Measurements from ENCODE around the gene SPON1. TPM values are rescaled to one million over a fixed set of nuclear protein-coding genes. Genes with fewer than 3 reads are reported as not detected.

Gene SPON1
- total RNA-seq, 1 experiment from 2014 or later, result 0.20 TPM

DNA sequence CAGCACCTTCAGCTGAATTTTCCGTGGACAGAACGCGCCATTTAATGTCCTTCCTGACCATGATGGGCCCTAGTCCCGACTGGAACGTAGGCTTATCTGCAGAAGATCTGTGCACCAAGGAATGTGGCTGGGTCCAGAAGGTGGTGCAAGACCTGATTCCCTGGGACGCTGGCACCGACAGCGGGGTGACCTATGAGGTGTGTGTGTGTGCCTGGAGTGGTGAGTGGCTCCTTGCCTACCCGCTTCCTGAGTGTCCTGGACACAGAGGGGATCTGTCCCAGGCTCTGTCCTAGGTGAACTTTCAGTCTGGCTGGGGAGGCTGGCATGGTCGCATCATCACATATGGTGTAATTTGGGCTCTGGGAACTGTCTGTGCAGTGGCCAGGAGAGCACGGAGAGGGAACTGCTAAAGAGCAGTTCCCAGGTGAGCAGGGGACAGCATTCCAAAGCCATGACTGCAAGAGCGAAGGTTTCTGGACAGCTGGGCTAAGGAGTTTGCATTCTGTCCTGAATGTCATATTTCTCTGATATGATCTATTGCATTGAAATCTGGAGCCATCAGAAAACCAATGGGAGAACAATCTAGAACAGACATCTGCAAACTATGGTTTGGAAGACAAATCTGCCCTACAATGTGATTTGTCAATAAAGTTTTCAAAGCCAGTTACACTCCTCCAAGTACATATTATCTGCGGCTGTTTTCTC lies 292.2 kb downstream of the SPON1 start:
- H2BK12ac ChIP-seq (ENCODE audit: insufficient read length, low read depth, low read length), result no peak overlapping the region
- H4K5ac ChIP-seq (ENCODE audit: insufficient read length, low read depth, low read length), result no peak overlapping the region
- H3K27me3 ChIP-seq (ENCODE audit: insufficient read depth, low read length), result no peaks in the 10 kb centered on the region
- H3K18ac ChIP-seq (ENCODE audit: insufficient read length, low read depth, low read length), result no peak overlapping the region
- H3K27ac ChIP-seq (ENCODE audit: insufficient read length, low read depth, low read length), result no peak overlapping the region
- H3K27ac Mint-ChIP-seq, result no peak overlapping the region; a peak in 2 of 7 replicates
- TF ChIP-seq, protein P1, sequence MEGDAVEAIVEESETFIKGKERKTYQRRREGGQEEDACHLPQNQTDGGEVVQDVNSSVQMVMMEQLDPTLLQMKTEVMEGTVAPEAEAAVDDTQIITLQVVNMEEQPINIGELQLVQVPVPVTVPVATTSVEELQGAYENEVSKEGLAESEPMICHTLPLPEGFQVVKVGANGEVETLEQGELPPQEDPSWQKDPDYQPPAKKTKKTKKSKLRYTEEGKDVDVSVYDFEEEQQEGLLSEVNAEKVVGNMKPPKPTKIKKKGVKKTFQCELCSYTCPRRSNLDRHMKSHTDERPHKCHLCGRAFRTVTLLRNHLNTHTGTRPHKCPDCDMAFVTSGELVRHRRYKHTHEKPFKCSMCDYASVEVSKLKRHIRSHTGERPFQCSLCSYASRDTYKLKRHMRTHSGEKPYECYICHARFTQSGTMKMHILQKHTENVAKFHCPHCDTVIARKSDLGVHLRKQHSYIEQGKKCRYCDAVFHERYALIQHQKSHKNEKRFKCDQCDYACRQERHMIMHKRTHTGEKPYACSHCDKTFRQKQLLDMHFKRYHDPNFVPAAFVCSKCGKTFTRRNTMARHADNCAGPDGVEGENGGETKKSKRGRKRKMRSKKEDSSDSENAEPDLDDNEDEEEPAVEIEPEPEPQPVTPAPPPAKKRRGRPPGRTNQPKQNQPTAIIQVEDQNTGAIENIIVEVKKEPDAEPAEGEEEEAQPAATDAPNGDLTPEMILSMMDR (conservative IDR thresholded peaks at IDR 0.05), result no peak
- H2BK120ac ChIP-seq (ENCODE audit: low read depth, low read length, poor library complexity, severe bottlenecking), result no peak overlapping the region
- no peaks in the 10 kb centered on the region for H3K9me3 ChIP-seq (ENCODE audit: control insufficient read depth, low read depth, low read length)
- H3K79me2 ChIP-seq (ENCODE audit: insufficient read depth, low read length), result no peaks in the 10 kb centered on the region
- H3T11ph ChIP-seq (ENCODE audit: low read length), result no peak overlapping the region
- no peaks in the 10 kb centered on the region for H3K4me1 Mint-ChIP-seq
- no CpG with 5 or more reads among the region's 13 CpGs for WGBS (ENCODE audit: extremely low coverage, insufficient read length, low lambda C conversion rate)
- no peak overlapping the region for H3K4me2 ChIP-seq (ENCODE audit: insufficient read depth, insufficient read length, low read length)
- H3K79me1 ChIP-seq (ENCODE audit: insufficient read depth, low read depth, low read length, poor library complexity, severe bottlenecking), result no peaks in the 10 kb centered on the region
- peaks cover 8% of the 10 kb centered on the region for H3K27me3 Mint-ChIP-seq (ENCODE audit: low read depth)
- no peak overlapping the region for H4K8ac ChIP-seq (replicated peaks; ENCODE audit: insufficient read length, low read depth, low read length)
- H3K23me2 ChIP-seq (ENCODE audit: insufficient read length, low read depth, low read length, poor library complexity, severe bottlenecking), result no peaks in the 10 kb centered on the region
- no peaks in the 10 kb centered on the region for H3K4me1 ChIP-seq (ENCODE audit: insufficient read depth, low read length)
- H2BK15ac ChIP-seq (ENCODE audit: low read depth, low read length), result no peak overlapping the region
- H3K9ac ChIP-seq (ENCODE audit: extremely low read depth, insufficient read length, low read length), result no peak overlapping the region
- H3K14ac ChIP-seq (ENCODE audit: insufficient read depth, low read length), result no peak overlapping the region
- no peak overlapping the region for H3K56ac ChIP-seq (ENCODE audit: insufficient read length, low read depth, low read length)
- H3K23ac ChIP-seq (ENCODE audit: insufficient read length, low read depth, low read length), result no peak overlapping the region
- no peak overlapping the region for H2BK20ac ChIP-seq (ENCODE audit: low read depth, low read length, poor library complexity, severe bottlenecking)
- no peak overlapping the region for H2AK5ac ChIP-seq (ENCODE audit: insufficient read length, low read length)
- no peak overlapping the region for H4K91ac ChIP-seq (ENCODE audit: insufficient read length, low read depth, low read length)
- no peaks in the 10 kb centered on the region for H3K9me3 Mint-ChIP-seq
- no peak for DNase-seq
- H4K20me1 ChIP-seq (ENCODE audit: control insufficient read depth, insufficient read depth, insufficient read length), result no peaks in the 10 kb centered on the region
- H2AFZ ChIP-seq (ENCODE audit: low read length), result no peak overlapping the region
- H3K36me3 Mint-ChIP-seq (ENCODE audit: insufficient read depth in 1 of 3, low read depth in 3 of 3), result no peaks in the 10 kb centered on the region
- no peak overlapping the region; a peak in 1 of 5 replicates for H3K4me3 Mint-ChIP-seq
- H2BK5ac ChIP-seq (ENCODE audit: insufficient read length, low read length), result no peak overlapping the region
- no peak overlapping the region for H3K4ac ChIP-seq (ENCODE audit: low read depth, low read length)

Measured in H9 (cell line).